ENCODE data around the gene INAFM2.
A peak's percentile ranks its signal among the peaks of the same experiment; 100 is the strongest.

The INAFM2 gene

DNA sequence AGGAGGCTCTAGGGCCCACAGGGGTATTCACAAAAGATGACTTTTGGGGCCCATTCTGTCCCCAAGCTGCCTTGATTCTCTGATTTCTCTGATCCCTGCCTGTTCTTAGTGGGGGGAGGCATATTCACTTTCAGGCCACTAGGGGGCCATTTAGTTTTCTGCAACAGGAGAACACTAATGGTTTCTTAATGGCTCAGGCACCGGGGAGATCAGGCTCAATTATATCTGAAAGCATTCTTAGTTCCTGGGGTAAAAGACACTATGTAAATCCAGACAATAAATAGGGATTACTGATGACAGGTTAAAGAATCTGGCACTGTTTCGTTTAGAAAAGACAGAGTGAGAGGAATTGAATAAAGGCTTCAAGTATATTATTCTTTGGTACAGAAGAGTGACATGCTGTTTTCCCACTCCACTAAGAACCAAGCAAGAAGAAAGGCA, 2.5 kb upstream of the INAFM2 start:
- peak; percentile 63 for ATAC-seq

DNA sequence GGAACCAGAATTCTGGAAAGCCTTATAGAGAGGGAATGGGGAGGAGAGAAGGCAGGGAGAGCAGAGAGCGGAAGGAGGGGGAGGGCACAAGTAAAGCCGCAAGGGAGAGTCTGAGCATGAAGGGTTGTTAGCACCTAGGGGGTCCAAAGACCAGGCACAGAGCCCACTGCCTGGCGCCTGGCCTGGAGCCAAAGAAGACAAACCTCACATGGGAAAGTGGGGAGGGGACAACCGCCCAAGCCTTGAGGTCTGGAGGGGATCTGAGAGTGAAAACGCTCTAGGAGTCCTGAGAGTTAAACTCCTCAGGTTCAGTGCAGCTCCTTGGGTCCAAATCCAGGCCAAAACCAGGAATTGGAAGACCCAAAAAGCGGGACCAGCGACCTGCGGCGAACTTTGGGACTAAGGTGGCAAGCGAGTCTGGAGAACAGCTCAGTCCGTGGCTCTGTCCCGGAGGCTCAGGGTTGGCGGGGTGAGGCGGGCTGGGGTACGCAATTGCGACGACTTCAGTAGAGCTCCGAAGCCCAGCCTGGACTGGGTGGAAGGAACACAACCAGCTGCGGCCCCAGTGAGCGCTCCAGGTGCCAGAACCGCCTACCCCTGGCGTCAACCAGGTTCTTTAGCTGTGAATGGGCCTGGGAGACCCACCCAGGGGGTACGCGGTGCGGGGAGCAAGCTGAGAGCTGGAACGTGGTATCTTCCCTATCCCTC, 807 bp upstream of the INAFM2 start:
- no peak for TF ChIP-seq CSDC2 (CRISPR knock-in tag; IDR thresholded peaks at IDR 0.05)
- TF ChIP-seq ISL1 (CRISPR knock-in tag; IDR thresholded peaks at IDR 0.05): no peak
- no peak for TF ChIP-seq SNAI2 (CRISPR knock-in tag; IDR thresholded peaks at IDR 0.05)
- TF ChIP-seq, protein P1, sequence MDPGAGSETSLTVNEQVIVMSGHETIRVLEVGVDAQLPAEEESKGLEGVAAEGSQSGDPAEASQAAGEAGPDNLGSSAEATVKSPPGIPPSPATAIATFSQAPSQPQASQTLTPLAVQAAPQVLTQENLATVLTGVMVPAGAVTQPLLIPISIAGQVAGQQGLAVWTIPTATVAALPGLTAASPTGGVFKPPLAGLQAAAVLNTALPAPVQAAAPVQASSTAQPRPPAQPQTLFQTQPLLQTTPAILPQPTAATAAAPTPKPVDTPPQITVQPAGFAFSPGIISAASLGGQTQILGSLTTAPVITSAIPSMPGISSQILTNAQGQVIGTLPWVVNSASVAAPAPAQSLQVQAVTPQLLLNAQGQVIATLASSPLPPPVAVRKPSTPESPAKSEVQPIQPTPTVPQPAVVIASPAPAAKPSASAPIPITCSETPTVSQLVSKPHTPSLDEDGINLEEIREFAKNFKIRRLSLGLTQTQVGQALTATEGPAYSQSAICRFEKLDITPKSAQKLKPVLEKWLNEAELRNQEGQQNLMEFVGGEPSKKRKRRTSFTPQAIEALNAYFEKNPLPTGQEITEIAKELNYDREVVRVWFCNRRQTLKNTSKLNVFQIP (CRISPR knock-in tag; IDR thresholded peaks at IDR 0.05; ENCODE audit: borderline replicate concordance, low read depth): no peak
- TF ChIP-seq, protein P2, sequence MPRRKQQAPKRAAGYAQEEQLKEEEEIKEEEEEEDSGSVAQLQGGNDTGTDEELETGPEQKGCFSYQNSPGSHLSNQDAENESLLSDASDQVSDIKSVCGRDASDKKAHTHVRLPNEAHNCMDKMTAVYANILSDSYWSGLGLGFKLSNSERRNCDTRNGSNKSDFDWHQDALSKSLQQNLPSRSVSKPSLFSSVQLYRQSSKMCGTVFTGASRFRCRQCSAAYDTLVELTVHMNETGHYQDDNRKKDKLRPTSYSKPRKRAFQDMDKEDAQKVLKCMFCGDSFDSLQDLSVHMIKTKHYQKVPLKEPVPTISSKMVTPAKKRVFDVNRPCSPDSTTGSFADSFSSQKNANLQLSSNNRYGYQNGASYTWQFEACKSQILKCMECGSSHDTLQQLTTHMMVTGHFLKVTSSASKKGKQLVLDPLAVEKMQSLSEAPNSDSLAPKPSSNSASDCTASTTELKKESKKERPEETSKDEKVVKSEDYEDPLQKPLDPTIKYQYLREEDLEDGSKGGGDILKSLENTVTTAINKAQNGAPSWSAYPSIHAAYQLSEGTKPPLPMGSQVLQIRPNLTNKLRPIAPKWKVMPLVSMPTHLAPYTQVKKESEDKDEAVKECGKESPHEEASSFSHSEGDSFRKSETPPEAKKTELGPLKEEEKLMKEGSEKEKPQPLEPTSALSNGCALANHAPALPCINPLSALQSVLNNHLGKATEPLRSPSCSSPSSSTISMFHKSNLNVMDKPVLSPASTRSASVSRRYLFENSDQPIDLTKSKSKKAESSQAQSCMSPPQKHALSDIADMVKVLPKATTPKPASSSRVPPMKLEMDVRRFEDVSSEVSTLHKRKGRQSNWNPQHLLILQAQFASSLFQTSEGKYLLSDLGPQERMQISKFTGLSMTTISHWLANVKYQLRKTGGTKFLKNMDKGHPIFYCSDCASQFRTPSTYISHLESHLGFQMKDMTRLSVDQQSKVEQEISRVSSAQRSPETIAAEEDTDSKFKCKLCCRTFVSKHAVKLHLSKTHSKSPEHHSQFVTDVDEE (CRISPR knock-in tag; IDR thresholded peaks at IDR 0.05): no peak
- TF ChIP-seq, protein P3, sequence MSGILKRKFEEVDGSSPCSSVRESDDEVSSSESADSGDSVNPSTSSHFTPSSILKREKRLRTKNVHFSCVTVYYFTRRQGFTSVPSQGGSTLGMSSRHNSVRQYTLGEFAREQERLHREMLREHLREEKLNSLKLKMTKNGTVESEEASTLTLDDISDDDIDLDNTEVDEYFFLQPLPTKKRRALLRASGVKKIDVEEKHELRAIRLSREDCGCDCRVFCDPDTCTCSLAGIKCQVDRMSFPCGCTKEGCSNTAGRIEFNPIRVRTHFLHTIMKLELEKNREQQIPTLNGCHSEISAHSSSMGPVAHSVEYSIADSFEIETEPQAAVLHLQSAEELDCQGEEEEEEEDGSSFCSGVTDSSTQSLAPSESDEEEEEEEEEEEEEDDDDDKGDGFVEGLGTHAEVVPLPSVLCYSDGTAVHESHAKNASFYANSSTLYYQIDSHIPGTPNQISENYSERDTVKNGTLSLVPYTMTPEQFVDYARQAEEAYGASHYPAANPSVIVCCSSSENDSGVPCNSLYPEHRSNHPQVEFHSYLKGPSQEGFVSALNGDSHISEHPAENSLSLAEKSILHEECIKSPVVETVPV (CRISPR knock-in tag; IDR thresholded peaks at IDR 0.05): no peak
- no peak for TF ChIP-seq ZFP30 (CRISPR knock-in tag; IDR thresholded peaks at IDR 0.05)
- no peak for TF ChIP-seq ZC3H10 (CRISPR knock-in tag; IDR thresholded peaks at IDR 0.05)
- no peak for TF ChIP-seq ZNF565 (CRISPR knock-in tag; conservative IDR thresholded peaks at IDR 0.05; ENCODE audit: low read depth)
- TF ChIP-seq BACH2 (CRISPR knock-in tag; IDR thresholded peaks at IDR 0.05; ENCODE audit: borderline replicate concordance): no peak
- no peak for TF ChIP-seq ARNTL (CRISPR knock-in tag; IDR thresholded peaks at IDR 0.05; ENCODE audit: borderline replicate concordance, low read depth)
- TF ChIP-seq ZNF70 (CRISPR knock-in tag; IDR thresholded peaks at IDR 0.05): no peak
- no peak for TF ChIP-seq TOX (CRISPR knock-in tag; IDR thresholded peaks at IDR 0.05; ENCODE audit: borderline replicate concordance)
- TF ChIP-seq, protein P4, sequence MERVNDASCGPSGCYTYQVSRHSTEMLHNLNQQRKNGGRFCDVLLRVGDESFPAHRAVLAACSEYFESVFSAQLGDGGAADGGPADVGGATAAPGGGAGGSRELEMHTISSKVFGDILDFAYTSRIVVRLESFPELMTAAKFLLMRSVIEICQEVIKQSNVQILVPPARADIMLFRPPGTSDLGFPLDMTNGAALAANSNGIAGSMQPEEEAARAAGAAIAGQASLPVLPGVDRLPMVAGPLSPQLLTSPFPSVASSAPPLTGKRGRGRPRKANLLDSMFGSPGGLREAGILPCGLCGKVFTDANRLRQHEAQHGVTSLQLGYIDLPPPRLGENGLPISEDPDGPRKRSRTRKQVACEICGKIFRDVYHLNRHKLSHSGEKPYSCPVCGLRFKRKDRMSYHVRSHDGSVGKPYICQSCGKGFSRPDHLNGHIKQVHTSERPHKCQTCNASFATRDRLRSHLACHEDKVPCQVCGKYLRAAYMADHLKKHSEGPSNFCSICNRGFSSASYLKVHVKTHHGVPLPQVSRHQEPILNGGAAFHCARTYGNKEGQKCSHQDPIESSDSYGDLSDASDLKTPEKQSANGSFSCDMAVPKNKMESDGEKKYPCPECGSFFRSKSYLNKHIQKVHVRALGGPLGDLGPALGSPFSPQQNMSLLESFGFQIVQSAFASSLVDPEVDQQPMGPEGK (CRISPR knock-in tag; IDR thresholded peaks at IDR 0.05; ENCODE audit: borderline replicate concordance): no peak

More for the DNA sequence above, 2.5 kb upstream of the INAFM2 start:
- TF ChIP-seq GLIS3 (CRISPR knock-in tag; IDR thresholded peaks at IDR 0.05): no peak
- TF ChIP-seq, protein P4 (CRISPR knock-in tag; IDR thresholded peaks at IDR 0.05; ENCODE audit: borderline replicate concordance): no peak
- no peak for TF ChIP-seq ZNF70 (CRISPR knock-in tag; IDR thresholded peaks at IDR 0.05)
- TF ChIP-seq, protein P3 (CRISPR knock-in tag; IDR thresholded peaks at IDR 0.05): no peak
- TF ChIP-seq BACH2 (CRISPR knock-in tag; IDR thresholded peaks at IDR 0.05; ENCODE audit: borderline replicate concordance): no peak
- TF ChIP-seq ZNF8 (CRISPR knock-in tag; IDR thresholded peaks at IDR 0.05): no peak
- TF ChIP-seq CSDC2 (CRISPR knock-in tag; IDR thresholded peaks at IDR 0.05): no peak
- no peak for TF ChIP-seq ZNF565 (CRISPR knock-in tag; conservative IDR thresholded peaks at IDR 0.05; ENCODE audit: low read depth)
- no peak for TF ChIP-seq TOX (CRISPR knock-in tag; IDR thresholded peaks at IDR 0.05; ENCODE audit: borderline replicate concordance)
- no peak for TF ChIP-seq ESRRG (CRISPR knock-in tag; IDR thresholded peaks at IDR 0.05)
- no peak for TF ChIP-seq TCF4 (CRISPR knock-in tag; IDR thresholded peaks at IDR 0.05; ENCODE audit: borderline replicate concordance)

More for the DNA sequence above, 807 bp upstream of the INAFM2 start:
- ATAC-seq: no peak
